SK-N-SH treated with all-trans-retinoic acid at 6 μM for 48 hours (cell line): ENCODE data around the gene SRSF6.

Experiments
- ATAC-seq: fragments of 200-7000 bp; cut with Tn5 transposase; 3 replicates; pipeline ENCODE4 v1.9.1; 2020; ENCODE audit warnings: mild to moderate bottlenecking, moderate library complexity
- ARNTL ChIP-seq: fragments of 450-650 bp; formaldehyde crosslinking; IDR thresholded peaks from 2 replicates; pipeline ENCODE4 v1.5.0; 2020; ENCODE audit warnings: low read depth, mild to moderate bottlenecking, moderate library complexity, borderline replicate concordance
- BACH2 ChIP-seq: fragments of 250-450 bp; sonication (Bioruptor Pico); IDR thresholded peaks from 2 replicates; pipeline ENCODE4 v1.9.0; 2021; ENCODE audit warnings: mild to moderate bottlenecking, borderline replicate concordance
- CSDC2 ChIP-seq: fragments of 250-450 bp; sonication (Bioruptor Pico); IDR thresholded peaks from 2 replicates; pipeline ENCODE4 v1.5.0; 2020; ENCODE audit warnings: mild to moderate bottlenecking, moderate library complexity
- GLIS3 ChIP-seq: fragments of 250-450 bp; sonication (Bioruptor Pico); IDR thresholded peaks from 2 replicates; pipeline ENCODE4 v1.5.0; 2020; ENCODE audit warnings: mild to moderate bottlenecking, moderate library complexity
- ISL1 ChIP-seq: fragments of 250-450 bp; sonication (Bioruptor Pico); IDR thresholded peaks from 2 replicates; pipeline ENCODE4 v2.1.2; 2022; ENCODE audit warnings: mild to moderate bottlenecking, moderate library complexity
- OSR1 ChIP-seq: fragments of 250-450 bp; sonication (Bioruptor Pico); IDR thresholded peaks from 2 replicates; pipeline ENCODE4 v1.8.0; 2022; ENCODE audit warnings: moderate library complexity, mild to moderate bottlenecking, inconsistent platforms
- PATZ1 ChIP-seq: fragments of 250-450 bp; sonication (Bioruptor Pico); IDR thresholded peaks from 2 replicates; pipeline ENCODE4 v1.8.0; 2020; ENCODE audit warnings: mild to moderate bottlenecking, moderate library complexity, borderline replicate concordance
- PPARA ChIP-seq: fragments of 250-450 bp; sonication (Bioruptor Pico); IDR thresholded peaks from 2 replicates; pipeline ENCODE4 v1.5.0; 2020; ENCODE audit warnings: mild to moderate bottlenecking, borderline replicate concordance
- RARB ChIP-seq: fragments of 250-450 bp; sonication (Bioruptor Pico); IDR thresholded peaks from 2 replicates; pipeline ENCODE4 v1.8.0; 2021; ENCODE audit warnings: mild to moderate bottlenecking, moderate library complexity
- TCF4 ChIP-seq: fragments of 250-450 bp; sonication (Bioruptor Pico); IDR thresholded peaks from 2 replicates; pipeline ENCODE4 v1.8.0; 2021; ENCODE audit warnings: mild to moderate bottlenecking, moderate library complexity, borderline replicate concordance
- TOX ChIP-seq: fragments of 250-450 bp; sonication (Bioruptor Pico); IDR thresholded peaks from 2 replicates; pipeline ENCODE4 v1.8.0; 2021; ENCODE audit warnings: mild to moderate bottlenecking, moderate library complexity, borderline replicate concordance
- TSHZ2 ChIP-seq: fragments of 250-450 bp; sonication (Bioruptor Pico); IDR thresholded peaks from 2 replicates; pipeline ENCODE4 v1.5.0; 2020; ENCODE audit warnings: mild to moderate bottlenecking, moderate library complexity
- ZC3H10 ChIP-seq: fragments of 250-450 bp; sonication (Bioruptor Pico); IDR thresholded peaks from 2 replicates; pipeline ENCODE4 v1.5.1; 2021; ENCODE audit warnings: mild to moderate bottlenecking, moderate library complexity
- ZFP3 ChIP-seq: fragments of 250-450 bp; sonication (Bioruptor Pico); IDR thresholded peaks from 2 replicates; pipeline ENCODE4 v1.5.0; 2020; ENCODE audit warnings: mild to moderate bottlenecking, moderate library complexity
- ZFP30 ChIP-seq: fragments of 450-650 bp; formaldehyde crosslinking; IDR thresholded peaks from 2 replicates; pipeline ENCODE4 v1.5.0; 2022; ENCODE audit warnings: mild to moderate bottlenecking, moderate library complexity
- ZNF565 ChIP-seq: fragments of 450-650 bp; formaldehyde crosslinking; conservative IDR thresholded peaks from 2 replicates; pipeline ENCODE4 v1.5.0; 2020; ENCODE audit warnings: low read depth, mild to moderate bottlenecking, moderate library complexity
- ZNF70 ChIP-seq: fragments of 450-650 bp; formaldehyde crosslinking; IDR thresholded peaks from 2 replicates; pipeline ENCODE4 v1.5.0; 2020; ENCODE audit warnings: mild to moderate bottlenecking, moderate library complexity
- ZNF8 ChIP-seq: fragments of 450-650 bp; formaldehyde crosslinking; IDR thresholded peaks from 2 replicates; pipeline ENCODE4 v1.5.0; 2020; ENCODE audit warnings: mild to moderate bottlenecking, moderate library complexity
- TF ChIP-seq, protein P1 (sequence below): fragments of 250-450 bp; sonication (Bioruptor Pico); IDR thresholded peaks from 2 replicates; pipeline ENCODE4 v1.8.0; 2021; ENCODE audit warnings: low read depth, mild to moderate bottlenecking, moderate library complexity, borderline replicate concordance
- TF ChIP-seq, protein P2 (sequence below): fragments of 250-450 bp; sonication (Bioruptor Pico); IDR thresholded peaks from 2 replicates; pipeline ENCODE4 v1.5.1; 2021; ENCODE audit warnings: mild to moderate bottlenecking, moderate library complexity
- TF ChIP-seq, protein P3 (sequence below): fragments of 250-450 bp; sonication (Bioruptor Pico); IDR thresholded peaks from 2 replicates; pipeline ENCODE4 v1.5.1; 2020; ENCODE audit warnings: low read depth, mild to moderate bottlenecking, moderate library complexity

Gene SRSF6

GRCh38 chr20:43456809-43457639 lies 672 bp upstream of the SRSF6 start:
- TF ChIP-seq ZNF565 (CRISPR knock-in tag) (no peak), ZFP3 (no peak)
- ATAC-seq = peak; percentile 95

DNA sequence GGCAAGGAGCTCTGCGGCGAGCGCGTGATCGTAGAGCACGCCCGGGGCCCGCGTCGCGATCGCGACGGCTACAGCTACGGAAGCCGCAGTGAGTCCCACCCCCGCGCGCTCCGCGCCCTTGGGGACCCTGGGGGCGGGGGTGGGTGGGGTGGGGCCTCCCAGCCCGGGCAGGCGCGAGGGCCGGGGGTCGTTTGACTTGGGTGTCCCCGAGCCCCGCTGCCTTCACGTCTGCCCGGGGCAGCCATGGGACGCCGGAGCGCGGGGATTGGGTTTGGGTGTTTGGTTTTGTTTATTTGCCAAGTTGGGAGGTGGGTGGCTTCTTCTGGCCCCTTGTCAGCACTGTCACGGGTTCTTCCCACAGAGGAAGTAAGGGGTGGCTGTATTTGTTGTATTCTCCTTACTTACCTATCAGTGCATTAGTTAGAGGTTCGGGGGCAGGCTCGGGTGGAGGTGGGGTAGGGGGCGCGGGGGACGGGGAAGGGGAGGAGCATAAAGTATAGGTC lies 777 bp downstream of the SRSF6 start:
- ATAC-seq = no peak
- TF ChIP-seq RARB (CRISPR knock-in tag) (no peak), ZC3H10 (CRISPR knock-in tag) (no peak), CSDC2 (no peak), TCF4 (no peak), PPARA (CRISPR knock-in tag) (no peak), ARNTL (CRISPR knock-in tag) (no peak), ZNF8 (no peak), GLIS3 (CRISPR knock-in tag) (no peak), BACH2 (CRISPR knock-in tag) (no peak), ZFP30 (CRISPR knock-in tag) (no peak), ZNF565 (CRISPR knock-in tag) (no peak), PATZ1 (no peak), TOX (CRISPR knock-in tag) (no peak), ZNF70 (CRISPR knock-in tag) (no peak)
- TF ChIP-seq, protein P1, sequence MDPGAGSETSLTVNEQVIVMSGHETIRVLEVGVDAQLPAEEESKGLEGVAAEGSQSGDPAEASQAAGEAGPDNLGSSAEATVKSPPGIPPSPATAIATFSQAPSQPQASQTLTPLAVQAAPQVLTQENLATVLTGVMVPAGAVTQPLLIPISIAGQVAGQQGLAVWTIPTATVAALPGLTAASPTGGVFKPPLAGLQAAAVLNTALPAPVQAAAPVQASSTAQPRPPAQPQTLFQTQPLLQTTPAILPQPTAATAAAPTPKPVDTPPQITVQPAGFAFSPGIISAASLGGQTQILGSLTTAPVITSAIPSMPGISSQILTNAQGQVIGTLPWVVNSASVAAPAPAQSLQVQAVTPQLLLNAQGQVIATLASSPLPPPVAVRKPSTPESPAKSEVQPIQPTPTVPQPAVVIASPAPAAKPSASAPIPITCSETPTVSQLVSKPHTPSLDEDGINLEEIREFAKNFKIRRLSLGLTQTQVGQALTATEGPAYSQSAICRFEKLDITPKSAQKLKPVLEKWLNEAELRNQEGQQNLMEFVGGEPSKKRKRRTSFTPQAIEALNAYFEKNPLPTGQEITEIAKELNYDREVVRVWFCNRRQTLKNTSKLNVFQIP (CRISPR knock-in tag) = no peak

DNA sequence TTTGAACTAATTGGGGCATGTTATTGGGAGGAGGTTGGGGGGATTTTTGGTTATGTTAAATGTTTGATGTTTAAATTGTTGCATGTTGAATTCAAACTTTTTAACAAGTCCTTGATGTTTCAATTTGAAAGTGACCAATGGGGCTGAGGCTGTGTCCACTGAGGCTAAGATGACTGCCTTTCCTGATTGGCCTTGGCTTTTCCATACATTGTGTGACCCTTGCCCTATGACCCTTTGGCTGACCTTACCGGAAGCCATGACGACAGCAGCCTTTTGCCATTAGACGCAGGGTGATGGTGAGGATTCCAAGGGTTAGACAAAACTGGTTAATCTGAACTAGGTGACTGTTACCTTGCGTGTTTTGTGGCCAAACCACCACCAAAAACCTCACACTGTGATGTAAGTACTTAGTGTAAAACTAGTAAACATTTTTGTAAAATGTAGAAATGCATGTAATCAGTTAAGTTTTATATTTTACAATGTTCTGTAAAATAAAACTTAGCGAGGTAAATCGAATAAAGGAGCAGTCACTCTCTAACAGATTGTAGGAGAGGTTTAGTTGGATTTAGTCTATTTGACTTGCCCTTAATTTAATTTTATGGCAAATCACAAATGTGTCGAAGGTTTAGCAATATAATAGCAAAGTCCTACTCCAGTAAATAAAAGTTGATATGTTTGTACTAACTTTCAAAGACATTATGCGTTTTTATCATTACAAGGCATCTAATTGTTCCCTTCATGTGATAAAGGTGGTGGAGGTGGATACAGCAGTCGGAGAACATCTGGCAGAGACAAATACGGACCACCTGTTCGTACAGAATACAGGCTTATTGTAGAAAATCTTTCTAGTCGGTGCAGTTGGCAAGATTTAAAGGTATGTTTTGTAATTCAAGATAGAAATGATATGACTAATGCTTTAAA lies 1.6 kb downstream of the SRSF6 start:
- TF ChIP-seq ZFP3 (no peak), CSDC2 (no peak), GLIS3 (CRISPR knock-in tag) (no peak), PPARA (CRISPR knock-in tag) (no peak), OSR1 (CRISPR knock-in tag) (no peak), ZC3H10 (CRISPR knock-in tag) (no peak), PATZ1 (no peak), ZNF565 (CRISPR knock-in tag) (no peak), ZFP30 (CRISPR knock-in tag) (no peak), TSHZ2 (CRISPR knock-in tag) (no peak), TOX (CRISPR knock-in tag) (no peak), ZNF70 (CRISPR knock-in tag) (no peak), ISL1 (no peak)
- TF ChIP-seq, protein P2, sequence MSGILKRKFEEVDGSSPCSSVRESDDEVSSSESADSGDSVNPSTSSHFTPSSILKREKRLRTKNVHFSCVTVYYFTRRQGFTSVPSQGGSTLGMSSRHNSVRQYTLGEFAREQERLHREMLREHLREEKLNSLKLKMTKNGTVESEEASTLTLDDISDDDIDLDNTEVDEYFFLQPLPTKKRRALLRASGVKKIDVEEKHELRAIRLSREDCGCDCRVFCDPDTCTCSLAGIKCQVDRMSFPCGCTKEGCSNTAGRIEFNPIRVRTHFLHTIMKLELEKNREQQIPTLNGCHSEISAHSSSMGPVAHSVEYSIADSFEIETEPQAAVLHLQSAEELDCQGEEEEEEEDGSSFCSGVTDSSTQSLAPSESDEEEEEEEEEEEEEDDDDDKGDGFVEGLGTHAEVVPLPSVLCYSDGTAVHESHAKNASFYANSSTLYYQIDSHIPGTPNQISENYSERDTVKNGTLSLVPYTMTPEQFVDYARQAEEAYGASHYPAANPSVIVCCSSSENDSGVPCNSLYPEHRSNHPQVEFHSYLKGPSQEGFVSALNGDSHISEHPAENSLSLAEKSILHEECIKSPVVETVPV (CRISPR knock-in tag) = no peak
- TF ChIP-seq, protein P1 (CRISPR knock-in tag) = no peak
- TF ChIP-seq, protein P3, sequence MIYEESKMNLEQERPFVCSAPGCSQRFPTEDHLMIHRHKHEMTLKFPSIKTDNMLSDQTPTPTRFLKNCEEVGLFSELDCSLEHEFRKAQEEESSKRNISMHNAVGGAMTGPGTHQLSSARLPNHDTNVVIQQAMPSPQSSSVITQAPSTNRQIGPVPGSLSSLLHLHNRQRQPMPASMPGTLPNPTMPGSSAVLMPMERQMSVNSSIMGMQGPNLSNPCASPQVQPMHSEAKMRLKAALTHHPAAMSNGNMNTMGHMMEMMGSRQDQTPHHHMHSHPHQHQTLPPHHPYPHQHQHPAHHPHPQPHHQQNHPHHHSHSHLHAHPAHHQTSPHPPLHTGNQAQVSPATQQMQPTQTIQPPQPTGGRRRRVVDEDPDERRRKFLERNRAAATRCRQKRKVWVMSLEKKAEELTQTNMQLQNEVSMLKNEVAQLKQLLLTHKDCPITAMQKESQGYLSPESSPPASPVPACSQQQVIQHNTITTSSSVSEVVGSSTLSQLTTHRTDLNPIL (CRISPR knock-in tag) = no peak
- no peak for ATAC-seq
